Glutamatergic neuron (in vitro differentiated cells): ENCODE results near the gene CXorf65. TPM values are rescaled to one million over a fixed set of nuclear protein-coding genes. Genes with fewer than 3 reads are reported as not detected.

ENCODE experiments used
- DNase-seq: peaks from one replicate; pipeline ENCODE4 v3.0.0; 2022
- H3K27ac Mint-ChIP-seq: one replicate; pipeline ENCODE4 v1.8.0; 2020; ENCODE audit warnings: mild to moderate bottlenecking, mixed read lengths, inconsistent platforms; ENCODE audit not compliant: unreplicated experiment
- H3K27me3 Mint-ChIP-seq: one replicate; pipeline ENCODE4 v1.8.0; 2020; ENCODE audit warnings: mild to moderate bottlenecking, moderate library complexity, mixed read lengths, inconsistent platforms; ENCODE audit not compliant: unreplicated experiment
- H3K36me3 Mint-ChIP-seq: one replicate; pipeline ENCODE4 v1.8.0; 2020; ENCODE audit warnings: mild to moderate bottlenecking, mixed read lengths, inconsistent platforms; ENCODE audit not compliant: unreplicated experiment
- H3K4me1 Mint-ChIP-seq: one replicate; pipeline ENCODE4 v1.8.0; 2020; ENCODE audit warnings: mild to moderate bottlenecking, low read depth, mixed read lengths, inconsistent platforms; ENCODE audit not compliant: unreplicated experiment
- H3K4me3 Mint-ChIP-seq: one replicate; pipeline ENCODE4 v1.8.0; 2020; ENCODE audit warnings: mild to moderate bottlenecking, mixed read lengths, inconsistent platforms; ENCODE audit not compliant: unreplicated experiment
- H3K9me3 Mint-ChIP-seq: one replicate; pipeline ENCODE4 v1.8.0; 2020; ENCODE audit warnings: mild to moderate bottlenecking, moderate library complexity, mixed read lengths, inconsistent platforms; ENCODE audit not compliant: unreplicated experiment
- total RNA-seq: library from RNA; stranded (reverse); fragmentation: NEBNext Ultra II Directional; extraction: Animal tissue kit (Norgen Biotek cat#: 25700); gene quantifications from one replicate; pipeline ENCODE4 v1.2.1, GENCODE V29; 2021; ENCODE audit not compliant: unreplicated experiment
- TF ChIP-seq, protein P1 (sequence below): fragments of 200-600 bp; sonication (generic); IDR thresholded peaks from one replicate; pipeline ENCODE4 v1.5.0; 2021; ENCODE audit not compliant: partially characterized antibody, unreplicated experiment

CXorf65 gene
- total RNA-seq, 1 donor from 2014 or later, result not detected

- no peak for DNase-seq
- H3K9me3 Mint-ChIP-seq, result peaks cover 2% of the 10 kb centered on the region
- no peaks in the 10 kb centered on the region for H3K36me3 Mint-ChIP-seq
- TF ChIP-seq, protein P1, sequence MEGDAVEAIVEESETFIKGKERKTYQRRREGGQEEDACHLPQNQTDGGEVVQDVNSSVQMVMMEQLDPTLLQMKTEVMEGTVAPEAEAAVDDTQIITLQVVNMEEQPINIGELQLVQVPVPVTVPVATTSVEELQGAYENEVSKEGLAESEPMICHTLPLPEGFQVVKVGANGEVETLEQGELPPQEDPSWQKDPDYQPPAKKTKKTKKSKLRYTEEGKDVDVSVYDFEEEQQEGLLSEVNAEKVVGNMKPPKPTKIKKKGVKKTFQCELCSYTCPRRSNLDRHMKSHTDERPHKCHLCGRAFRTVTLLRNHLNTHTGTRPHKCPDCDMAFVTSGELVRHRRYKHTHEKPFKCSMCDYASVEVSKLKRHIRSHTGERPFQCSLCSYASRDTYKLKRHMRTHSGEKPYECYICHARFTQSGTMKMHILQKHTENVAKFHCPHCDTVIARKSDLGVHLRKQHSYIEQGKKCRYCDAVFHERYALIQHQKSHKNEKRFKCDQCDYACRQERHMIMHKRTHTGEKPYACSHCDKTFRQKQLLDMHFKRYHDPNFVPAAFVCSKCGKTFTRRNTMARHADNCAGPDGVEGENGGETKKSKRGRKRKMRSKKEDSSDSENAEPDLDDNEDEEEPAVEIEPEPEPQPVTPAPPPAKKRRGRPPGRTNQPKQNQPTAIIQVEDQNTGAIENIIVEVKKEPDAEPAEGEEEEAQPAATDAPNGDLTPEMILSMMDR, result no peak
- H3K27ac Mint-ChIP-seq, result peak overlapping the region; percentile 55
- H3K4me1 Mint-ChIP-seq, result peaks cover 22% of the 10 kb centered on the region
- H3K27me3 Mint-ChIP-seq, result peaks cover 2% of the 10 kb centered on the region
- H3K4me3 Mint-ChIP-seq, result no peak overlapping the region
These were observed 705 bp upstream of the CXorf65 start for GRCh38 chrX:71107245-71107644.

DNA sequence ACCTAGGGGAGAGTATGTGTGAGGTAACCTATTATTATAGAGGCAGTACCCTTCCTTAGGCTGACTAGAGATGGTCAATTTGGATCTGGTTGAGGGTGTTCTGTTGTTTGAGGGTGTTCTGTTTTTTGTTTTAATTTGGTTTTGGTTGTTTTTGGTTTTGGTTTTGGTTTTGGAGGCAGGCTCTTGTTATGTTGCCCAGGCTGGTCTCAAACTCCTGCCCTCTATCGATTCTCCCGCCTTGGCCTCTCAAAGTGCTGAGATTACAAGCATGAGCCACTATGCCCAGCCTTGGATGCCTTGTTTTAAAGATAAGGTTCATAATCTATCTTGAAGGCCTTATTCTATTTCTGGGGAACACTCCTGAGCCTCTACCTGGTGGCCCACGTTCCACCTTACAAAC is 912 bp downstream of the CXorf65 start:
- no peak overlapping the region for H3K4me3 Mint-ChIP-seq
- H3K9me3 Mint-ChIP-seq, result peaks cover 2% of the 10 kb centered on the region
- TF ChIP-seq, protein P1, result no peak
- H3K27me3 Mint-ChIP-seq, result peaks cover 2% of the 10 kb centered on the region
- H3K27ac Mint-ChIP-seq, result no peak overlapping the region
- peaks cover 32% of the 10 kb centered on the region for H3K4me1 Mint-ChIP-seq
- DNase-seq, result no peak
- no peaks in the 10 kb centered on the region for H3K36me3 Mint-ChIP-seq

GRCh38 chrX:71103110-71103983 is 3.2 kb downstream of the CXorf65 start:
- Mint-ChIP-seq H3K9me3 (peaks cover 6% of the 10 kb centered on the region), H3K4me1 (peaks cover 38% of the 10 kb centered on the region), H3K27me3 (peaks cover 2% of the 10 kb centered on the region), H3K36me3 (no peaks in the 10 kb centered on the region), H3K4me3 (peak overlapping the region; percentile 72), H3K27ac (peak overlapping the region; percentile 89)
- TF ChIP-seq, protein P1, result no peak
- DNase-seq, result peak; percentile 74

- peaks cover 34% of the 10 kb centered on the region for H3K4me1 Mint-ChIP-seq
- no peaks in the 10 kb centered on the region for H3K36me3 Mint-ChIP-seq
- H3K27ac Mint-ChIP-seq, result peak overlapping the region; percentile 89
- peaks cover 2% of the 10 kb centered on the region for H3K27me3 Mint-ChIP-seq
- no peak overlapping the region for H3K4me3 Mint-ChIP-seq
- DNase-seq, result no peak
- TF ChIP-seq, protein P1, result no peak
- peaks cover 6% of the 10 kb centered on the region for H3K9me3 Mint-ChIP-seq
These were observed 4.2 kb downstream of the CXorf65 start for GRCh38 chrX:71102292-71102691.
